Prostate gland (tissue), 2 donors: ENCODE measurements around the gene DTNB. TPM values are rescaled to one million over a fixed set of nuclear protein-coding genes. Genes with fewer than 3 reads are reported as not detected.

Experiments
- DNase-seq: peaks from one replicate; pipeline ENCODE4 v3.0.0-alpha.2; 2019; ENCODE audit warnings: low spot score
- H3K27ac ChIP-seq, 2 donors: fragments of 200-600 bp; sonication (generic); 2 replicates each; pipeline ENCODE4 v1.5.1; 2017 to 2019
- H3K27me3 ChIP-seq: fragments of 200-600 bp; sonication (generic); replicated peaks from 2 replicates; pipeline ENCODE4 v1.5.1; 2019; ENCODE audit not compliant: insufficient read depth
- H3K36me3 ChIP-seq, 2 donors: fragments of 200-600 bp; sonication (generic); 1 replicate in 1 of 2; 2 replicates in 1 of 2; pipeline versions ENCODE4 v1.5.1 to v1.8.1; 2017 to 2019
- H3K4me1 ChIP-seq: fragments of 200-600 bp; sonication (generic); replicated peaks from 2 replicates; pipeline ENCODE4 v1.5.1; 2019
- H3K4me3 ChIP-seq, 2 donors: fragments of 200-600 bp; sonication (generic); 2 replicates each; pipeline ENCODE4 v1.5.1; 2017 to 2019
- H3K9me3 ChIP-seq: fragments of 200-600 bp; sonication (generic); 2 replicates; pipeline ENCODE4 v1.5.1; 2017
- CTCF ChIP-seq, 4 experiments: fragments of 200-600 bp in 2 of 4; fragments of 450-650 bp in 2 of 4; sonication (generic) in 2 of 4; IDR thresholded peaks; 1 replicate in 3 of 4; 2 replicates in 1 of 4; pipeline ENCODE4 v1.5.1; 2016 to 2019; ENCODE audit warnings: antibody characterized with exemption in 4 of 4, mild to moderate bottlenecking in 2 of 4, moderate library complexity in 2 of 4
- POLR2A ChIP-seq: fragments of 450-650 bp; IDR thresholded peaks from one replicate; pipeline ENCODE4 v1.6.1; 2016; ENCODE audit warnings: antibody characterized with exemption, mild to moderate bottlenecking
- POLR2AphosphoS5 ChIP-seq: sonication (generic); formaldehyde crosslinking; IDR thresholded peaks from one replicate; pipeline ENCODE4 v1.6.1; 2017; ENCODE audit warnings: antibody characterized with exemption
- whole genome bisulfite sequencing: methylation state at CpG from one replicate; pipeline ENCODE4 v1.1.5; 2018; 5-methylcytosine and 5-hydroxymethylcytosine counted together
- intact Hi-C: fragments of 100-400 bp; cut with DNase I; formaldehyde crosslinking; loops from one replicate; pipeline ENCODE4 v1.14.2; 2022
- total RNA-seq, 2 donors: library from RNA; depleted of rRNA; stranded (reverse); fragments of >200 nt; gene quantifications; one replicate each; pipeline ENCODE4 v1.1.0, GENCODE V29; 2016

DTNB gene
- total RNA-seq, 2 donors from 2014 or later: 47.0 to 61.9 TPM

- H3K27me3 ChIP-seq: no peaks in the 10 kb centered on the region
- H3K4me1 ChIP-seq: peaks cover 3% of the 10 kb centered on the region
- 75% methylated on average over 8 of the region's 8 CpGs for WGBS
- intact Hi-C loops: no loop called here
- no peak overlapping the region for H3K27ac ChIP-seq
- H3K4me3 ChIP-seq: no peak overlapping the region
- H3K36me3 ChIP-seq: no peaks in the 10 kb centered on the region
- H3K9me3 ChIP-seq: no peaks in the 10 kb centered on the region
- no peak for DNase-seq
- TF ChIP-seq CTCF (IDR thresholded peaks at IDR 0.05) (no peak), POLR2AphosphoS5 (no peak), POLR2A (no peak)
These were observed 271.9 kb downstream of the DTNB start for GRCh38 chr2:25401307-25402026.

- Histone ChIP-seq H3K36me3 (no peaks in the 10 kb centered on the region), H3K4me1 (peaks cover 3% of the 10 kb centered on the region), H3K9me3 (no peaks in the 10 kb centered on the region), H3K27me3 (no peaks in the 10 kb centered on the region), H3K4me3 (no peak overlapping the region), H3K27ac (no peak overlapping the region)
- no peak for DNase-seq
- intact Hi-C loops: no loop called here
- TF ChIP-seq CTCF (IDR thresholded peaks at IDR 0.05): no peak
- no peak for TF ChIP-seq POLR2AphosphoS5
- TF ChIP-seq POLR2A: no peak
- 56% methylated on average over 3 of the region's 3 CpGs for WGBS
These were observed 272.7 kb downstream of the DTNB start for GRCh38 chr2:25400576-25401216.

GRCh38 chr2:25400169-25400568, 273.2 kb downstream of the DTNB start:
- WGBS: 86% methylated on average over 8 of the region's 8 CpGs
- H3K27me3 ChIP-seq: no peaks in the 10 kb centered on the region
- no peak for DNase-seq
- H3K27ac ChIP-seq: no peak overlapping the region
- H3K4me1 ChIP-seq: peaks cover 3% of the 10 kb centered on the region
- no peaks in the 10 kb centered on the region for H3K9me3 ChIP-seq
- intact Hi-C loops: no loop called here
- H3K36me3 ChIP-seq: no peaks in the 10 kb centered on the region
- H3K4me3 ChIP-seq: no peak overlapping the region
- TF ChIP-seq POLR2AphosphoS5: no peak
- no peak for TF ChIP-seq CTCF (IDR thresholded peaks at IDR 0.05)
- TF ChIP-seq POLR2A: no peak

GRCh38 chr2:25398534-25398933, 274.8 kb downstream of the DTNB start:
- Histone ChIP-seq H3K4me1 (peaks cover 3% of the 10 kb centered on the region), H3K9me3 (no peaks in the 10 kb centered on the region), H3K36me3 (no peaks in the 10 kb centered on the region), H3K4me3 (no peak overlapping the region), H3K27me3 (no peaks in the 10 kb centered on the region), H3K27ac (no peak overlapping the region)
- 93% methylated on average over 4 of the region's 4 CpGs for WGBS
- no peak for DNase-seq
- no peak for TF ChIP-seq POLR2A
- no peak for TF ChIP-seq CTCF (IDR thresholded peaks at IDR 0.05)
- TF ChIP-seq POLR2AphosphoS5: no peak
- intact Hi-C loops: no loop called here

GRCh38 chr2:25397777-25398176, 275.6 kb downstream of the DTNB start:
- no peaks in the 10 kb centered on the region for H3K27me3 ChIP-seq
- DNase-seq: no peak
- no peak overlapping the region for H3K4me3 ChIP-seq
- no peak for TF ChIP-seq POLR2AphosphoS5
- no peak for TF ChIP-seq POLR2A
- TF ChIP-seq CTCF (IDR thresholded peaks at IDR 0.05): no peak
- no peak overlapping the region for H3K27ac ChIP-seq
- intact Hi-C loops: no loop called here
- peaks cover 3% of the 10 kb centered on the region for H3K4me1 ChIP-seq
- WGBS: 94% methylated on average over 4 of the region's 4 CpGs
- H3K36me3 ChIP-seq: no peaks in the 10 kb centered on the region
- no peaks in the 10 kb centered on the region for H3K9me3 ChIP-seq
